Spleen (tissue), 11 donors: ENCODE results near the gene ENDOV. TPM values are rescaled to one million over a fixed set of nuclear protein-coding genes. Genes with fewer than 3 reads are reported as not detected.

Experiments used
- DNase-seq: peaks from one replicate; pipeline ENCODE4 v3.0.0-alpha.2; 2020
- H3K27ac ChIP-seq, 8 donors: fragments of 200-600 bp; sonication (generic) in 7 of 8; 1 replicate in 4 of 8; 2 replicates in 4 of 8; pipeline versions ENCODE4 v1.5.0 to v1.8.0; 2016 to 2021; ENCODE audit warnings: inconsistent platforms in 4 of 8, mild to moderate bottlenecking in 4 of 8, moderate library complexity in 1 of 8
- H3K27me3 ChIP-seq, 7 donors: fragments of 200-600 bp; sonication (generic) in 6 of 7; replicated peaks in 1 of 7; 1 replicate in 4 of 7; 2 replicates in 3 of 7; pipeline versions ENCODE4 v1.5.0 to v1.8.0; 2016 to 2021; ENCODE audit warnings: inconsistent platforms in 3 of 7, mild to moderate bottlenecking in 1 of 7
- H3K36me3 ChIP-seq, 6 donors: fragments of 200-600 bp; sonication (generic) in 5 of 6; 1 replicate in 4 of 6; 2 replicates in 2 of 6; pipeline versions ENCODE4 v1.5.0 to v1.8.0; 2016 to 2021; ENCODE audit warnings: inconsistent platforms in 2 of 6
- H3K4me1 ChIP-seq, 6 donors: fragments of 200-600 bp; sonication (generic) in 5 of 6; 1 replicate in 3 of 6; 2 replicates in 3 of 6; pipeline versions ENCODE4 v1.5.0 to v1.8.0; 2016 to 2021; ENCODE audit warnings: inconsistent platforms in 3 of 6
- H3K4me3 ChIP-seq, 8 donors: fragments of 200-600 bp; sonication (generic) in 7 of 8; 1 replicate in 4 of 8; 2 replicates in 4 of 8; pipeline versions ENCODE4 v1.5.0 to v1.8.0; 2016 to 2021; ENCODE audit warnings: inconsistent platforms in 4 of 8, mild to moderate bottlenecking in 4 of 8, moderate library complexity in 2 of 8
- H3K9me3 ChIP-seq, 8 donors: fragments of 200-600 bp; sonication (generic) in 7 of 8; 1 replicate in 4 of 8; 2 replicates in 4 of 8; pipeline versions ENCODE4 v1.5.0 to v1.8.0; 2016 to 2021; ENCODE audit warnings: inconsistent platforms in 4 of 8
- POLR2A ChIP-seq, 3 donors: fragments of 450-650 bp; IDR thresholded peaks; one replicate each; pipeline ENCODE4 v1.5.1; 2017; ENCODE audit warnings: antibody characterized with exemption in 3 of 3, mild to moderate bottlenecking in 1 of 3
- POLR2AphosphoS5 ChIP-seq, 3 donors: sonication (generic); formaldehyde crosslinking; IDR thresholded peaks; one replicate each; pipeline ENCODE4 v1.5.1; 2017; ENCODE audit warnings: antibody characterized with exemption in 3 of 3
- WGBS, 5 donors: extraction: QIAGEN DNeasy Blood & Tissue Kit in 3 of 5; methylation state at CpG; one replicate each; pipeline versions ENCODE4 v1.1.5 to v1.1.7; 2013 to 2018; 5-methylcytosine and 5-hydroxymethylcytosine counted together
- intact Hi-C: fragments of 100-400 bp; cut with DNase I; formaldehyde crosslinking; loops from one replicate; pipeline ENCODE4 v1.15.0; 2023; ENCODE audit warnings: low total_unique reads
- polyA plus RNA-seq, 3 donors: library from polyadenylated mRNA; stranded (reverse); fragments of 200-250 nt; gene quantifications; one replicate each; pipeline ENCODE4 v1.2.1, GENCODE V29; 2013
- total RNA-seq, 7 donors: library from RNA; depleted of rRNA in 3 of 7; stranded (reverse); fragments of >200 nt in 3 of 7; fragmentation: NEBNext Ultra II Directional in 4 of 7; extraction: Animal tissue kit (Norgen Biotek cat#: 25700) in 4 of 7; gene quantifications; one replicate each; pipeline versions ENCODE4 v1.1.0 to v1.2.1, GENCODE V29; 2016 to 2021
- TF ChIP-seq, protein P1 (sequence below), 11 experiments: fragments of 200-600 bp in 7 of 11; fragments of 450-650 bp in 4 of 11; sonication (generic) in 4 of 11; IDR thresholded peaks in 8 of 11; conservative IDR thresholded peaks in 3 of 11; 1 replicate in 7 of 11; 2 replicates in 4 of 11; pipeline versions ENCODE4 v1.4.0 to v1.8.0; 2016 to 2021; ENCODE audit warnings: antibody characterized with exemption in 11 of 11, inconsistent platforms in 4 of 11, mild to moderate bottlenecking in 1 of 11
- donor health status: healthy with polysubstance abuse.
- donor health status: DM: no; HTN: no; CAD: no; lungs with moderate emphysema.
- donor health status: DM: no; HTN: no; CAD: no.
- donor health status: Bipolar disorder and iron deficiency.
- donor health status: healthy.
- donor health status: DM: no; HTN: no; CAD: no.
- donor health status: DM: yes; HTN: yes; CAD: no.

Gene ENDOV
- total and polyA plus RNA-seq, 10 donors: 9.7 to 47.4 (median 23.2) TPM

GRCh38 chr17:80423536-80424225 is 8.7 kb downstream of the ENDOV start:
- TF ChIP-seq POLR2A (IDR thresholded peaks at IDR 0.05) (no peak), POLR2AphosphoS5 (IDR thresholded peaks at IDR 0.05) (no peak)
- TF ChIP-seq, protein P1, sequence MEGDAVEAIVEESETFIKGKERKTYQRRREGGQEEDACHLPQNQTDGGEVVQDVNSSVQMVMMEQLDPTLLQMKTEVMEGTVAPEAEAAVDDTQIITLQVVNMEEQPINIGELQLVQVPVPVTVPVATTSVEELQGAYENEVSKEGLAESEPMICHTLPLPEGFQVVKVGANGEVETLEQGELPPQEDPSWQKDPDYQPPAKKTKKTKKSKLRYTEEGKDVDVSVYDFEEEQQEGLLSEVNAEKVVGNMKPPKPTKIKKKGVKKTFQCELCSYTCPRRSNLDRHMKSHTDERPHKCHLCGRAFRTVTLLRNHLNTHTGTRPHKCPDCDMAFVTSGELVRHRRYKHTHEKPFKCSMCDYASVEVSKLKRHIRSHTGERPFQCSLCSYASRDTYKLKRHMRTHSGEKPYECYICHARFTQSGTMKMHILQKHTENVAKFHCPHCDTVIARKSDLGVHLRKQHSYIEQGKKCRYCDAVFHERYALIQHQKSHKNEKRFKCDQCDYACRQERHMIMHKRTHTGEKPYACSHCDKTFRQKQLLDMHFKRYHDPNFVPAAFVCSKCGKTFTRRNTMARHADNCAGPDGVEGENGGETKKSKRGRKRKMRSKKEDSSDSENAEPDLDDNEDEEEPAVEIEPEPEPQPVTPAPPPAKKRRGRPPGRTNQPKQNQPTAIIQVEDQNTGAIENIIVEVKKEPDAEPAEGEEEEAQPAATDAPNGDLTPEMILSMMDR (IDR thresholded peaks at IDR 0.05 in 8 of 11, conservative IDR thresholded peaks at IDR 0.05 in 3 of 11): no peak
- H3K4me3 ChIP-seq: no peak overlapping the region
- no peaks in the 10 kb centered on the region for H3K9me3 ChIP-seq
- WGBS, 5 donors: 75 to 83% (median 79%) methylated on average over 8 to 13 of the region's 13 CpGs
- H3K36me3 ChIP-seq: peaks cover 0 to 25% (median 2%) of the 10 kb centered on the region in 6 donors
- no peak for DNase-seq
- H3K27ac ChIP-seq: peak overlapping the region in 6 of 8 donors; percentile 29 to 67 (median 40)
- no peaks in the 10 kb centered on the region for H3K27me3 ChIP-seq
- intact Hi-C loops: loop anchor here (10.0 kb wide), 1 partner anchor 151 kb away; no protein-coding TSS in a partner anchor
- H3K4me1 ChIP-seq: peaks cover 7 to 51% (median 31%) of the 10 kb centered on the region in 6 donors

DNA sequence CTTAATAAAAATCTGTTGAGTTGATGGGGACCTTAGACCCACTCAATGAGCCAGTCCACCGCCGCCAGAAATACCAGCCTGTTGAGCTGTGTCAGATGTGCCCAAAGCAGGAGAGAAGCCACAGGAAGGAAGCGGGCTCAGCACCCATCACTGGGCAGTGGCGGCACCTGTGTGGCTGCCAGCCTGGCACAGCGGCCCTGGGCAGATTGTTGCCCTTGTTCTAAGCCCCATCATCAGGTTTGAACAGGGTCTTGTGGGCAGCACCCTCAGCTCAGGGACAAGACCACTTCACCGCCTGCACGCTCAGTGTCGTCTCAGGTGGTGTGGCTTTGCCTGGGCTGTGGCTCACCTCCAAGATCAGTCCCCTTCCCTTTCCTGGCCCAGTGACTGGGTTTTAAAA is 9.3 kb downstream of the ENDOV start:
- Histone ChIP-seq H3K27me3 (no peaks in the 10 kb centered on the region), H3K4me3 (no peak overlapping the region), H3K9me3 (no peaks in the 10 kb centered on the region), H3K36me3 (peaks cover 0 to 25% (median under 1%) of the 10 kb centered on the region in 6 donors), H3K27ac (peak overlapping the region in 2 of 8 donors; percentile 9 to 54), H3K4me1 (peaks cover 7 to 51% (median 31%) of the 10 kb centered on the region in 6 donors)
- intact Hi-C loops: loop anchor here (10.0 kb wide), 1 partner anchor 151 kb away; no protein-coding TSS in a partner anchor
- no peak for DNase-seq
- TF ChIP-seq, protein P1 (IDR thresholded peaks at IDR 0.05 in 8 of 11, conservative IDR thresholded peaks at IDR 0.05 in 3 of 11): no peak
- TF ChIP-seq POLR2A (IDR thresholded peaks at IDR 0.05): no peak
- peak; percentile 14 to 39 (median 24) for TF ChIP-seq POLR2AphosphoS5 (IDR thresholded peaks at IDR 0.05)
- WGBS, 5 donors: 42 to 58% (median 51%) methylated on average over 6 to 8 of the region's 8 CpGs

GRCh38 chr17:80424878-80425765 is 10.2 kb downstream of the ENDOV start:
- peak in 1 of 3 donors; percentile 53 for TF ChIP-seq POLR2AphosphoS5 (IDR thresholded peaks at IDR 0.05)
- TF ChIP-seq, protein P1 (IDR thresholded peaks at IDR 0.05 in 8 of 11, conservative IDR thresholded peaks at IDR 0.05 in 3 of 11): no peak
- intact Hi-C loops: loop anchor here (5.0 to 10.0 kb wide), 2 partner anchors 150 to 552 kb away; no protein-coding TSS in a partner anchor
- Histone ChIP-seq H3K27me3 (no peaks in the 10 kb centered on the region), H3K4me3 (no peak overlapping the region), H3K27ac (no peak overlapping the region), H3K4me1 (peaks cover 7 to 51% (median 31%) of the 10 kb centered on the region in 6 donors), H3K36me3 (peaks cover 0 to 25% (median 3%) of the 10 kb centered on the region in 6 donors), H3K9me3 (no peaks in the 10 kb centered on the region)
- 72 to 83% (median 76%) methylated on average over 19 to 27 of the region's 27 CpGs for WGBS, 5 donors
- DNase-seq: peak; percentile 75
